Loucy (cell line): ENCODE measurements around the gene MRM2.

Experiments
- CTCF ChIP-seq: fragments of 200-600 bp; sonication (generic); conservative IDR thresholded peaks from 2 replicates; pipeline ENCODE4 v1.5.1; 2014; ENCODE audit warnings: mild to moderate bottlenecking, antibody characterized with exemption, low read length
- EZH2phosphoT487 ChIP-seq: fragments of 200-600 bp; IDR thresholded peaks from 2 replicates; pipeline ENCODE4 v1.6.1; 2018; ENCODE audit warnings: antibody characterized with exemption, mild to moderate bottlenecking, moderate library complexity, borderline replicate concordance

GRCh38 chr7:2280424-2280823 is 38.4 kb upstream of the MRM2 start:
- no peak for TF ChIP-seq CTCF
- no peak for TF ChIP-seq EZH2phosphoT487
